H1 (cell line): Measurements from ENCODE around the gene SLC8A1.

Experiments used
- ATF3 ChIP-seq: IDR thresholded peaks from 2 replicates; pipeline ENCODE4 v1.6.1; 2011; ENCODE audit warnings: low read depth, mild to moderate bottlenecking, low read length; ENCODE audit not compliant: insufficient read depth
- CBX8 ChIP-seq: fragments of 300-800, 300-1000 bp; sonication (generic); IDR thresholded peaks from 2 replicates; pipeline ENCODE4 v1.7.1; 2016; ENCODE audit warnings: low read depth, low read length, borderline replicate concordance
- CEBPB ChIP-seq: IDR thresholded peaks from 2 replicates; pipeline ENCODE4 v1.6.1; 2012; ENCODE audit warnings: low read depth, low read length
- CHD2 ChIP-seq: IDR thresholded peaks from 2 replicates; pipeline ENCODE4 v1.6.1; 2012; ENCODE audit warnings: low read length, improper control_type of control experiment
- CHD7 ChIP-seq: fragments of 300-600 bp; sonication (generic); IDR thresholded peaks from 2 replicates; pipeline ENCODE4 v1.7.1; 2012; ENCODE audit warnings: low read length, moderate library complexity, mild to moderate bottlenecking, inconsistent platforms; ENCODE audit not compliant: insufficient replicate concordance
- CREB1 ChIP-seq: IDR thresholded peaks from 2 replicates; pipeline ENCODE4 v1.6.1; 2012; ENCODE audit warnings: inconsistent platforms
- CTCF ChIP-seq, 3 experiments: IDR thresholded peaks; 1 replicate in 2 of 3; 2 replicates in 1 of 3; pipeline versions ENCODE4 v1.5.1 to v1.6.1; 2011; ENCODE audit warnings: low read length in 3 of 3, mild to moderate bottlenecking in 3 of 3, inconsistent platforms in 2 of 3, low read depth in 1 of 3, moderate library complexity in 1 of 3; ENCODE audit not compliant: insufficient read depth in 1 of 3; ENCODE audit errors: control extremely low read depth in 1 of 3
- EZH2 ChIP-seq: fragments of 200-600 bp; sonication (generic); IDR thresholded peaks from 2 replicates; pipeline ENCODE4 v1.7.1; 2012; ENCODE audit warnings: low read depth, mild to moderate bottlenecking, moderate library complexity, low read length, inconsistent platforms; ENCODE audit not compliant: severe bottlenecking
- KDM1A ChIP-seq: fragments of 200-600, 300-600 bp; sonication (generic); IDR thresholded peaks from 2 replicates; pipeline ENCODE4 v1.7.1; 2016; ENCODE audit warnings: mild to moderate bottlenecking, low read length, borderline replicate concordance
- KDM5A ChIP-seq: fragments of 200-600 bp; IDR thresholded peaks from 2 replicates; pipeline ENCODE4 v1.7.1; 2012; ENCODE audit warnings: mild to moderate bottlenecking, low read length, inconsistent platforms, mixed read lengths
- NRF1 ChIP-seq: IDR thresholded peaks from 2 replicates; pipeline ENCODE4 v1.6.1; 2011; ENCODE audit warnings: mild to moderate bottlenecking, low read depth, low read length, improper control_type of control experiment
- POLR2AphosphoS5 ChIP-seq: IDR thresholded peaks from 2 replicates; pipeline ENCODE4 v1.6.1; 2011; ENCODE audit warnings: low read depth, low read length
- RAD21 ChIP-seq, 2 experiments: IDR thresholded peaks in 1 of 2; conservative IDR thresholded peaks in 1 of 2; 2 replicates each; pipeline ENCODE4 v1.6.1; 2011; ENCODE audit warnings: low read depth in 2 of 2, low read length in 2 of 2, improper control_type of control experiment in 1 of 2, inconsistent platforms in 1 of 2, mild to moderate bottlenecking in 1 of 2, moderate library complexity in 1 of 2
- ZNF274 ChIP-seq: IDR thresholded peaks from 2 replicates; pipeline ENCODE4 v1.7.0; 2012; ENCODE audit warnings: low read length, borderline replicate concordance; ENCODE audit errors: extremely low read depth

GRCh38 chr2:40179801-40180200, 272.1 kb downstream of the SLC8A1 start:
- TF ChIP-seq ZNF274 (no peak), RAD21 (IDR thresholded peaks at IDR 0.05 in 1 of 2, conservative IDR thresholded peaks at IDR 0.05 in 1 of 2; ENCODE audit: low read depth in 2 of 2, low read length in 2 of 2) (no peak), CBX8 (no peak), POLR2AphosphoS5 (no peak), CEBPB (no peak), KDM1A (no peak), CREB1 (no peak), CHD7 (no peak), EZH2 (no peak), NRF1 (no peak), CHD2 (no peak), CTCF (IDR thresholded peaks at IDR 0.05; ENCODE audit: control extremely low read depth in 1 of 3, insufficient read depth in 1 of 3, low read depth in 1 of 3, low read length in 3 of 3) (no peak), KDM5A (no peak), ATF3 (no peak)
